Measurements from ENCODE around the gene CALCA.

CALCA gene

DNA sequence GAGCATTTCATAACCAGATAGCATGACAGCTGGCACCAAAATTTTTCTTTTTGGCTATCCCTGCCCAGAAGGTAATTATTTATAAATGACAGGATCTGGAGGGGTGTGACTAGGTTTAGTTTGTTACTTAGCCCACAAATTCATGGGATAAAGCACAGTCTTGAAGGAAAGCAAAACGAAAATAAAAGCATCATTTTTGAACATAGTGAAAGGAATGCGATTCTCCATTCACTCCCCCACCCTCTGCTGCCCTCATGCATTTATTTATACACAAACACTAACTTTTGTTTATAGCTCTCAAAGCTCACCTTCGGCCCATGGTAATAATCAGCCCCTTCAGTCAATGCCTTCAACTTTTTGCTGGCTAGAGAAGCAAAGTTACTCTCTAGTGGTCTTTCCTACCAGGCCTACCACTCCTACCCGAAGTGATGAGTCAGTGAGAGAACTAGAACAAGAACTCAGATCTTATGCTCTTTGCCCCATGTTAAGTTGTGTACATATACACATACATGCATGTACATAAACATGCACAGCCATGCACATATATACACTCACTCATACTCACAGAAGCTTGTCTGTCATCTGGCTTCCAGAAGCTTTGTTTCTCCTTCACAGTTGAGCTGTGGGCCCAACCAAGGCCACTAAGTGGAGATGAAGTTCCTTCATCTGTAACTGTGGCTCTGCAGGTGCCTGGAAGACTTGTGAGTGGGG, 22.6 kb downstream of the CALCA start:
- no peak for DNase-seq (ENCODE audit: low read depth in 2 of 2, low spot score in 1 of 2)

DNA sequence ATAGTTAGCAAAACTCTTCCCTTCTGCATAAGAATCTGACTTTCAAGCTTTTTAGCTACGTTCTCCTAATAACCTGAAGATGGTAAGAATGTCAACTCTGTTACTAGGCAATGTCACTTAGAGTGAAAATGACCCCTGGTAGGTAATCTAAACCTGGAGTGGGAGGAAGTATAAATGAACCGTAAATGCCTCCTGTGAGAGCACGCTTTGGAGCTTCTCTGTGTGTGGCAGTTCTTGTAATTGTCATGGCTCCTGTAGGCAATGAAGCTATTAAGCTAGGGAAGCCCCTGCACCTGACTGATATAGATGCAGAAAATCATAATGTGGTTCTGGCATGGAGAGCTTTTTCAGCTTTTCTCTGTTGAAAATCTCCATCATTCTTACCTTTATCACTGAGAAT, 29.4 kb downstream of the CALCA start:
- no peak for DNase-seq (ENCODE audit: low read depth in 2 of 2, low spot score in 1 of 2)

DNA sequence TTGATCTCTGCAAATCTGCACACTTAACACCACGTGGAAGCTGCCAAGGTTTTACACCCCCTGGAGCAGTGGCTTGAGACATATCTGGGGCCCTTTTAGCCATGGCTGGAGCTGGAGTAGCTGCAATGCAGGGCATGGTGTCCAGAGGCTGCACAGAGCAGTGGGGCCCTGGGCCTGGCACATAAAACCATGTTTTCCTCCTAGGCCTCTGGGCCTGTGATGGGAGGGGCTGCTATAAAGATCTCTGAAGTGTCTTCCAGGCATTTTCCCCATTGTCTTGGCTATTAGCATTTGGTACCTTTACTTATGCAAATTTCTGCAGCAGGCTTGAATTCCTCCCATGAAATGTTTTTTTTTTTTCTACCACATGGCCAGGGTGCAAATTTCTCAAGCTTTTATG, 33.2 kb downstream of the CALCA start:
- DNase-seq (ENCODE audit: low read depth in 2 of 2, low spot score in 1 of 2): no peak

DNA sequence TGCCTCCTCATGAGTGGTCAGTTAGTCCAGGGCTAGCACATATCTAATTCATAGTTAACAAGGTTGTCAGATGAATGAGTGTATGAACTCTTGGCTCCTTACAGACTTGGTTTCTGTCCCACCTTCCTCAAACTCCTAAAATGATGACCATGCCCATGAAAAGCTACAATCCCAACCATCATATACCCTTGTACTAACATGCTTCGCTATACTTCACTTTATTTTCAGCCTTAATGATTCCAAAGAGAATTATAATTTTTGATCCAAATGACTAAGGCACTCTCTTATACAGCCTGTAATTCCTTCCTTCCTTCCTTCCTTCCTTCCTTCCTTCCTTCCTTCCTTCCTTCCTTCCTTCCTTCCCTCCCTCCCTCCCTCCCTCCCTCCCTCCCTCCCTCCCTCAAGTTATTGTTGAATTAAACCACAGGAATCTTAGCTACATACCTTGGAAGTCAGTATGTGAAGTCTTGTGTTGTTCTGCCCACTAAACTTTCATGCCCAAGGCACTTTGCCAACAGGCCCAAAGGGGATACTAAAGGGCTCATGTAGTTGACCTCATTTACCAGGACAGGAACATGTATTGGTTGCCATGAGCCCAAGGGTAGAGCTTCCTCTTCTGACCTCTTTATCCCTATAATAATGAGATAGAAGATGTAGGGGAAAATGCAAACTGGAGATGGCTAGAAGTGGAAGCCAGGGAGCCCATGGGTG, 37.4 kb downstream of the CALCA start:
- DNase-seq (ENCODE audit: low read depth in 2 of 2, low spot score in 1 of 2): no peak

DNA sequence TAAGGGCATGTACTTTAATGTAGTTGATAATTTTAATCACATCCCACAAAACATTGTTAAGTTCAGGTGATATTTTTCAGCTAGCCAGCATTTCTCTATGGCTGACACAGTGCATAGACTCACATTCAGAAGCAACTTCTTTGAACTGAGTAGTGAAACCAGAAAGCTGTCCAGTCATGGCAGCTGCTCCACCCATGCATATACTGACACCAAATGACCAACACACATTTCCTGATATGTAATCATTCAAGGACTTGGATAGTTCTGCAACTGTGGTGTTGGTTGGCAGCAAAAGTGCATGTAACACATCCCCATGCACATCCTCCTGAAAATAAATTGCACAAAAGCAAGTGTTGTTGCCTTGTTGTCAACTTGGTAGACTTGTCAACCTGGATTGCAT, 39.7 kb downstream of the CALCA start:
- no peak for DNase-seq (ENCODE audit: low read depth in 2 of 2, low spot score in 1 of 2)

DNA sequence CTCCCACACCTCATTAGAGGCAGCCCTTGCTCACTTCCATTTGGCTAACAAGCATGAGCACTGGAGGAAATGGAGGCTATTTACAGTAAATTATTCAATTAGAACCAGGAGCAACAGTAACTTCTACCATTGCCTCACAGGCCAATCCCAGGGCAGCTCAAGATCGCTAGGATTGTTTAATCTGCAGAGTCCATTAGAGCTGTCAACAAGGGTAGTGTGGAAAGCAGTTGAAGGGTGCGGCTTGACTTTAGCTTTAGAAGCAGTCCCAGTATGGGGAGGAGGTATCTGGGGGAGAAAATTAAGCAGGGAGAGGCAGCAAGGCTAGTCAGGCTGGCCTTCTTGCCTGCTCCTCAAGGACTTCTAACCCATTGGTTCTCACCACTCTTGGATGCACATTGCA, 41.8 kb downstream of the CALCA start:
- DNase-seq (ENCODE audit: low read depth in 2 of 2, low spot score in 1 of 2): no peak

DNA sequence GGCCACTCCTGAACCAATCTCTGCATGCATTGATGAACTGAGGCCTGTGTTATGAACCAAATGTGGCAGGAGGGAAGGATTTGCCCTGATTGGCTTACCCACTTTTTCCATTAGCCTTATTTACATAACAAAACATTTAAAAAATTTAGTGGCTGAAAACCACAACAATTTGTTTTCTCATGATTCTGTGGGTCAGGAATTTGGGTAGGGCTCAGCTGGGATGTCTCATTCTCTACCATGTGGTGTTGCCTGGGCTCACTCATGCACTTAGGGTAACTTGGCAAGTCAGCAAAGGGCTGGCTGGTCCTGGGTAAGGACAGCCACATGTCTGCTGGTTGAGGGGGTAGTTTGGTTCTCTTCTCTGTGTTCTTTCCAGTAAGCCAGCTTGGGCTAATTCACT, 45.0 kb downstream of the CALCA start:
- no peak for DNase-seq (ENCODE audit: low read depth in 2 of 2, low spot score in 1 of 2)

DNA sequence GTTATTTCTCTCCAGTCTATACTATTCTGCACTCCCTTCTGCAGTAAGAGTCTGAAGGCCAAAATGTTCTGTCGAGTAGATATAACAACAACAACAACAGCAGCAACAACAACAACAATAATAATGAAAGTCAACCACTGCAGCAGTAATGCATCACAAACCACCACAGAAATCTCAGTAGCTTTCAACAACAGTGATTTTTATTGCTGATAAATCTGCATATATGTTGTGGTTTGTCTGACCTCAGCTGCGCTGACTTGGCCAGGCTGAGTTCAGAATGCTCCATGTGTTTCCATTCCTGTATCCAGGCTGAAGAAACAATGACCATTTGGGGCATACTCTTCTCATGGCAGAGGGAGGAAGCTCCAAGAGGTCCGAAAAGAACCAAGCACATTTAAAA, 47.8 kb downstream of the CALCA start:
- DNase-seq (ENCODE audit: low read depth in 2 of 2, low spot score in 1 of 2): no peak

All from stimulated activated CD8-positive, alpha-beta memory T cell treated with anti-CD3 and anti-CD28 coated beads, Interleukin-4, amount 100 ng/mL, for 1 hour (primary cell).